ENCODE measurements around the gene UBASH3B.

- TF ChIP-seq ARNT (IDR thresholded peaks at IDR 0.05) (no peak), LEF1 (IDR thresholded peaks at IDR 0.05; ENCODE audit: borderline replicate concordance) (no peak)
Measured at GRCh38 chr11:122663764-122664163, 8.2 kb downstream of the UBASH3B start.

All from HEK293T (cell line).